B cell (primary cell): ENCODE measurements around the gene COQ7. TPM values are rescaled to one million over a fixed set of nuclear protein-coding genes. Genes with fewer than 3 reads are reported as not detected.

Experiments used
- ATAC-seq: fragments of 200-7000 bp; cut with Tn5 transposase; one replicate; pipeline ENCODE4 v1.10.0; 2021; ENCODE audit warnings: low read depth, mild to moderate bottlenecking, moderate number of reproducible peaks, moderate library complexity
- CTCF ChIA-PET: fragments of 350-600 bp; sonication (Branson Sonifier 250); formaldehyde crosslinking; loops from one replicate; lab custom pipeline; 2021; ENCODE audit warnings: antibody characterized with exemption, inconsistent platforms; lab: Charles Lee
- POLR2A ChIA-PET: fragments of 350-600 bp; sonication (Branson Sonifier 250); formaldehyde crosslinking; loops from one replicate; lab custom pipeline; 2021; ENCODE audit warnings: antibody characterized with exemption; lab: Charles Lee
- DNase-seq: peaks from one replicate; pipeline ENCODE4 v3.0.0; 2013
- H2AFZ ChIP-seq: 2 replicates; pipeline ENCODE4 v1.6.1; 2012; ENCODE audit warnings: mild to moderate bottlenecking, low read depth, low read length; ENCODE audit not compliant: insufficient read depth, poor library complexity, severe bottlenecking
- H3K27ac ChIP-seq, 2 donors: 1 replicate in 1 of 2; 2 replicates in 1 of 2; pipeline ENCODE4 v1.5.1; 2012 to 2013; ENCODE audit warnings: low read length in 2 of 2, mild to moderate bottlenecking in 2 of 2, moderate library complexity in 1 of 2
- H3K27me3 ChIP-seq, 4 experiments: fragments of 200-600 bp in 1 of 4; sonication (generic) in 1 of 4; replicated peaks in 1 of 4; 1 replicate in 2 of 4; 2 replicates in 2 of 4; pipeline versions ENCODE4 v1.6.1 to v1.7.0; 2013 to 2016; ENCODE audit warnings: low read length in 3 of 4, mild to moderate bottlenecking in 2 of 4, mixed read lengths in 1 of 4, moderate library complexity in 1 of 4; ENCODE audit not compliant: insufficient read depth in 4 of 4, control insufficient read depth in 3 of 4; ENCODE audit errors: control extremely low read depth in 1 of 4
- H3K36me3 ChIP-seq, 2 experiments: replicated peaks in 1 of 2; 1 replicate in 1 of 2; 2 replicates in 1 of 2; pipeline versions ENCODE4 v1.6.1 to v1.7.1; 2013; ENCODE audit warnings: low read length in 1 of 2; ENCODE audit not compliant: insufficient read depth in 2 of 2, control insufficient read depth in 1 of 2; ENCODE audit errors: control extremely low read depth in 1 of 2, extremely low read depth in 1 of 2
- H3K4me1 ChIP-seq, 2 donors: fragments of 200-600 bp in 1 of 2; sonication (generic) in 1 of 2; 1 replicate in 1 of 2; 2 replicates in 1 of 2; pipeline versions ENCODE4 v1.5.1 to v1.6.1; 2013 to 2017; ENCODE audit warnings: low read length in 2 of 2; ENCODE audit not compliant: control insufficient read depth in 2 of 2, insufficient read depth in 2 of 2
- H3K4me2 ChIP-seq: replicated peaks from 2 replicates; pipeline ENCODE3; 2012; ENCODE audit warnings: mild to moderate bottlenecking, low read depth, low read length; ENCODE audit not compliant: poor library complexity, severe bottlenecking
- H3K4me3 ChIP-seq, 5 experiments: fragments of 200-600 bp in 1 of 5; sonication (generic) in 1 of 5; 1 replicate in 3 of 5; 2 replicates in 2 of 5; pipeline versions ENCODE4 v1.5.1 to v1.7.0; 2011 to 2016; ENCODE audit warnings: low read length in 4 of 5, mild to moderate bottlenecking in 4 of 5, low read depth in 2 of 5, control low read depth in 1 of 5, moderate library complexity in 1 of 5; ENCODE audit not compliant: insufficient read depth in 1 of 5; ENCODE audit errors: control extremely low read depth in 1 of 5, extremely low read depth in 1 of 5
- H3K79me2 ChIP-seq: fragments of 200-600 bp; sonication (generic); one replicate; pipeline ENCODE4 v1.6.0; 2016; ENCODE audit warnings: low read length; ENCODE audit not compliant: control insufficient read depth, insufficient read depth
- H3K9ac ChIP-seq: fragments of 200-600 bp; sonication (generic); 2 replicates; pipeline ENCODE4 v1.6.1; 2017; ENCODE audit warnings: mild to moderate bottlenecking, low read length, moderate library complexity
- H3K9me3 ChIP-seq, 3 donors: one replicate each; pipeline versions ENCODE4 v1.6.1 to v1.7.1; 2013; ENCODE audit warnings: low read length in 2 of 3; ENCODE audit not compliant: control insufficient read depth in 2 of 3, insufficient read depth in 1 of 3; ENCODE audit errors: control extremely low read depth in 1 of 3
- H4K20me1 ChIP-seq: 2 replicates; pipeline ENCODE4 v1.6.0; 2012; ENCODE audit warnings: mild to moderate bottlenecking, low read length; ENCODE audit not compliant: insufficient read depth, control insufficient read depth, poor library complexity, severe bottlenecking
- H3K27ac Mint-ChIP-seq: one replicate; pipeline ENCODE4 v1.8.0; 2021; ENCODE audit warnings: mixed read lengths
- H3K27me3 Mint-ChIP-seq: one replicate; pipeline ENCODE4 v1.8.0; 2021; ENCODE audit warnings: mixed read lengths
- H3K4me1 Mint-ChIP-seq: one replicate; pipeline ENCODE4 v1.8.0; 2021; ENCODE audit warnings: mixed read lengths
- H3K4me3 Mint-ChIP-seq: one replicate; pipeline ENCODE4 v1.8.0; 2021; ENCODE audit warnings: mixed read lengths
- H3K9me3 Mint-ChIP-seq: one replicate; pipeline ENCODE4 v1.8.0; 2022; ENCODE audit warnings: mixed read lengths; ENCODE audit not compliant: insufficient read depth
- EZH2 ChIP-seq: IDR thresholded peaks from 2 replicates; pipeline ENCODE4 v1.6.1; 2012; ENCODE audit warnings: borderline replicate concordance, low read depth, mild to moderate bottlenecking, moderate library complexity, low read length; ENCODE audit not compliant: insufficient read depth, poor library complexity, severe bottlenecking
- WGBS: methylation state at CpG from one replicate; pipeline ENCODE4 v1.1.5; 2013; ENCODE audit warnings: missing lambda C conversion rate; ENCODE audit not compliant: insufficient coverage; 5-methylcytosine and 5-hydroxymethylcytosine counted together
- intact Hi-C: fragments of 100-400 bp; cut with micrococcal nuclease; formaldehyde crosslinking; loops from one replicate; pipeline ENCODE4 v1.10.0; 2022
- polyA plus RNA-seq: library from polyadenylated mRNA; depleted of rRNA; stranded (reverse); fragments of >200 nt; gene quantifications from 2 replicates; pipeline ENCODE4 v1.2.3, GENCODE V29; 2012
- total RNA-seq, 2 donors: library from RNA; stranded (reverse); fragments of 120-200 nt in 1 of 2; gene quantifications; 1 replicate in 1 of 2; 2 replicates in 1 of 2; pipeline versions ENCODE4 v1.2.3 to v1.2.4, GENCODE V29; 2013 to 2022
- TF ChIP-seq, protein P1 (sequence below): fragments of 200-600 bp; IDR thresholded peaks from one replicate; pipeline ENCODE4 v1.8.0; 2022; ENCODE audit warnings: antibody characterized with exemption, mild to moderate bottlenecking

Gene COQ7
- total and polyA plus RNA-seq, 2 donors (not counting 1 experiment from before 2014, with no cell fraction given), result 8.1 to 19.4 TPM

DNA sequence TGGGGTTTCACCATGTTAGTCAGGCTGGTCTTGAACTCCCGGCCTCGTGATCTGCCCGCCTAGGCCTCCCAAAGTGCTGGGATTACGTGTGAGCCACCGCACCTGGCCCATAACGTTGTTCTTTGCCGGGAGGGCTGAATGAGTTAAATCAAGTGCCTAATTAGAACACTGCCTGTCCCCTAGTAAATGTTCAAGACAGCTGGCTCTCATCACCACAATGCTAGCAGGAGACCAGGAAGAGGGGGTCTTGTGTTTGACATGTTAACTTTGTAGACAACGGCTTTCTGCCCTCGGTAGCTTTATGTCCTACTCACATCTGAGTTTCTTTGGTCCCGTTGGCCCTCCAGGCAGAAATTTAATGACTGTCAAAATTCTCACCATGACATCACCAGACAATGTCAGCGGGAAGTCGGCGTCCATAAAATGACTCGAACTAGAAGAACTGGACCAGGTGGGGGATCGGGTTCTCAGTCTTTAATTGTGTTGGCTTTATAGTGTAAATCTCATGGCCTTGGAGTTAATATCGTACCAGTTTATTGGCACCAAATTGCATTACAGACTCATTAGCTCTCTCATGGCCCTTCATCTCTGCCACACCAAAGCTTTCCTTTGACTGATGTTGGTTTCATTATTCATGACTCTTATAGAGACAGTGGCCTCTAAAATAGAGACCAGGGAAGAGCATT lies 34.9 kb downstream of the COQ7 start:
- Histone ChIP-seq H2AFZ (no peak overlapping the region), H3K4me3 (no peak overlapping the region), H3K27me3 (peaks cover 0 to 4% (median 0%) of the 10 kb centered on the region in 4 experiments), H3K27ac (no peak overlapping the region), H3K79me2 (no peaks in the 10 kb centered on the region), H3K4me2 (no peak overlapping the region), H3K4me1 (no peaks in the 10 kb centered on the region), H4K20me1 (no peaks in the 10 kb centered on the region), H3K9ac (no peak overlapping the region), H3K36me3 (no peaks in the 10 kb centered on the region), H3K9me3 (peaks cover 0 to 9% (median 2%) of the 10 kb centered on the region in 3 donors)
- CTCF ChIA-PET, result interaction anchor here (0.6 kb wide), 1 partner anchor 273 kb away, joined by 7 read pairs; no protein-coding TSS in a partner anchor
- H3K4me1 Mint-ChIP-seq, result no peaks in the 10 kb centered on the region
- no peak for ATAC-seq
- POLR2A ChIA-PET, result no interaction called here
- 89% methylated on average over 9 of the region's 16 CpGs for WGBS
- H3K27me3 Mint-ChIP-seq, result no peaks in the 10 kb centered on the region
- no peak for DNase-seq
- no peak overlapping the region for H3K4me3 Mint-ChIP-seq
- intact Hi-C loops, result no loop called here
- peaks cover 7% of the 10 kb centered on the region for H3K9me3 Mint-ChIP-seq
- no peak for TF ChIP-seq EZH2
- TF ChIP-seq, protein P1, sequence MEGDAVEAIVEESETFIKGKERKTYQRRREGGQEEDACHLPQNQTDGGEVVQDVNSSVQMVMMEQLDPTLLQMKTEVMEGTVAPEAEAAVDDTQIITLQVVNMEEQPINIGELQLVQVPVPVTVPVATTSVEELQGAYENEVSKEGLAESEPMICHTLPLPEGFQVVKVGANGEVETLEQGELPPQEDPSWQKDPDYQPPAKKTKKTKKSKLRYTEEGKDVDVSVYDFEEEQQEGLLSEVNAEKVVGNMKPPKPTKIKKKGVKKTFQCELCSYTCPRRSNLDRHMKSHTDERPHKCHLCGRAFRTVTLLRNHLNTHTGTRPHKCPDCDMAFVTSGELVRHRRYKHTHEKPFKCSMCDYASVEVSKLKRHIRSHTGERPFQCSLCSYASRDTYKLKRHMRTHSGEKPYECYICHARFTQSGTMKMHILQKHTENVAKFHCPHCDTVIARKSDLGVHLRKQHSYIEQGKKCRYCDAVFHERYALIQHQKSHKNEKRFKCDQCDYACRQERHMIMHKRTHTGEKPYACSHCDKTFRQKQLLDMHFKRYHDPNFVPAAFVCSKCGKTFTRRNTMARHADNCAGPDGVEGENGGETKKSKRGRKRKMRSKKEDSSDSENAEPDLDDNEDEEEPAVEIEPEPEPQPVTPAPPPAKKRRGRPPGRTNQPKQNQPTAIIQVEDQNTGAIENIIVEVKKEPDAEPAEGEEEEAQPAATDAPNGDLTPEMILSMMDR, result no peak
- no peak overlapping the region for H3K27ac Mint-ChIP-seq

DNA sequence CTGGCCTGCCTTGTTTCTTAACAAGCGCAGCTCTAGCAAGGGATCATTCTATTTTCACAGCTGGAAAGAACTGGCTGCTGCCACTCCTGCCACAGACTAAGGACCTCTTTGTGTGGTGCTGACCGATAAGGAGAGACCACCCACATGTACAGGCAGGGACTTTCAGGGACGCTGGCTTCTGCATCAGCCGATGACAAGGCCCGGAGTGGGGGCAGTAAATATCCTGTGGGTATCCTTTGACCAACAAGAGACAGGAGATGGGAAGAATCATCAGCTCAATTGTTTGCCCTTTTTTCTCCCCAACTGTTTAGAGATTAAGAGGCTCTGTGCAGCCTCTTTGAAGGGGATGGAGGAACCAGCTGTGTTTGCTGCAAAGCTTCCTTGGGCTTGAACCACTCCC lies 37.2 kb downstream of the COQ7 start:
- H3K27ac Mint-ChIP-seq, result no peak overlapping the region
- Histone ChIP-seq H3K9me3 (peaks cover 0 to 5% (median 0%) of the 10 kb centered on the region in 3 donors), H3K79me2 (no peaks in the 10 kb centered on the region), H3K4me1 (no peaks in the 10 kb centered on the region), H3K36me3 (no peaks in the 10 kb centered on the region), H3K4me3 (no peak overlapping the region), H3K27me3 (peaks cover 0 to 4% (median 0%) of the 10 kb centered on the region in 4 experiments), H4K20me1 (no peaks in the 10 kb centered on the region), H2AFZ (no peak overlapping the region), H3K27ac (no peak overlapping the region), H3K4me2 (no peak overlapping the region), H3K9ac (no peak overlapping the region)
- H3K9me3 Mint-ChIP-seq, result peaks cover 4% of the 10 kb centered on the region
- H3K27me3 Mint-ChIP-seq, result no peaks in the 10 kb centered on the region
- peaks cover 10% of the 10 kb centered on the region for H3K4me1 Mint-ChIP-seq
- DNase-seq, result no peak
- no peak for ATAC-seq
- no peak for TF ChIP-seq EZH2
- TF ChIP-seq, protein P1, result no peak
- ChIA-PET POLR2A (no interaction called here), CTCF (interaction anchor here (1.2 kb wide), 1 partner anchor 18 kb away, joined by 3 read pairs; no protein-coding TSS in a partner anchor)
- intact Hi-C loops, result no loop called here
- H3K4me3 Mint-ChIP-seq, result no peak overlapping the region
- 93% methylated on average over 5 of the region's 5 CpGs for WGBS
